ENCODE measurements around the gene SPARCL1.
A peak's percentile ranks its signal among the peaks of the same experiment; 100 is the strongest.

The SPARCL1 gene

DNA sequence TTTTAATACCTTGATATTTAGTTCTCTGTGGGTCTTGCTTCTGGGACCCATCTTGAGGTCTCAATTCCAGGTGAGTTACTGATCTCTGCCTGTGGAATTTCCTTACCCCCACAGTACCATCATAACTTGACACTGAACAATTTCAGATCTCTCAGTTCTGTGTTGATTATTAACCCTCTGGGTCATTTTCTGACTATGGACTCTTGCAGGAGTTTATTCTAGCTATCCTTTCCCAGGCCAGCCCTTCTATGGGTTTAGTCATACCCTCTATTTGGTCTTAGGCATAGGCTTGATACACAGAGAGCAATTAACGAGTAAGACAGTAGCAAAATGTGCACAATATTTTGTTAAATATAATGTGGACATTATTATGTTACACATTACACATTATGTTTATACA lies 3.7 kb upstream of the SPARCL1 start:
- Histone ChIP-seq H3K4me2 (ENCODE audit: low read length) (no peak overlapping the region), H3K79me2 (no peaks in the 10 kb centered on the region), H3K4me1 (no peaks in the 10 kb centered on the region), H2AFZ (no peak overlapping the region), H3K9ac (no peak overlapping the region), H3K27ac (no peak overlapping the region), H3K36me3 (ENCODE audit: control insufficient read depth, insufficient read depth, low read length) (no peaks in the 10 kb centered on the region), H3K4me3 (ENCODE audit: low read depth, low read length) (no peak overlapping the region), H3K27me3 (ENCODE audit: control insufficient read depth, insufficient read depth, low read length) (no peaks in the 10 kb centered on the region), H3K9me3 (ENCODE audit: control insufficient read depth, low read length) (no peaks in the 10 kb centered on the region)
- no peak for TF ChIP-seq CTCF (IDR thresholded peaks at IDR 0.05)

DNA sequence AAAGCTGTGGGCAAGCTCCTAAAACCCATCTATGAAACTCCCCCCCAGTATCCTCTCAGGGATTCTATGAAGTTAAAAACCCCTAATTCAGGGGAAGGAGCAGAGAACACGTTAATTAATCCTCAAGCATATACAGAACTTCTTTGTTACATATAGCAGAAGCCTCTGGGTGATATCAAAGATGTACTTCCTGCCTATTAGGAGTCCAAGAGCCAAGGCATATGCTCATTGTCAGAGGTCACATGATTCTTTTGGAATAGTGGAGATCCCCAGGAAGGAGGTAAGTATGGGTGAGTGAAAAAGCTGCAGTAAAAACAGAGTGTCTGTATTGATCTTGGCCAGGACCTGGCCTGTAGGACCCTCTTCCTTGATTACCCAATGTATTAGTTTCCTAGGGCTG lies 2.9 kb upstream of the SPARCL1 start:
- TF ChIP-seq CTCF (IDR thresholded peaks at IDR 0.05): no peak
- Histone ChIP-seq H3K4me1 (no peaks in the 10 kb centered on the region), H3K27me3 (ENCODE audit: control insufficient read depth, insufficient read depth, low read length) (no peaks in the 10 kb centered on the region), H2AFZ (no peak overlapping the region), H3K79me2 (no peaks in the 10 kb centered on the region), H3K9me3 (ENCODE audit: control insufficient read depth, low read length) (no peaks in the 10 kb centered on the region), H3K4me2 (ENCODE audit: low read length) (no peak overlapping the region), H3K9ac (no peak overlapping the region), H3K4me3 (ENCODE audit: low read depth, low read length) (no peak overlapping the region), H3K36me3 (ENCODE audit: control insufficient read depth, insufficient read depth, low read length) (no peaks in the 10 kb centered on the region), H3K27ac (peak overlapping the region; percentile 42)

DNA sequence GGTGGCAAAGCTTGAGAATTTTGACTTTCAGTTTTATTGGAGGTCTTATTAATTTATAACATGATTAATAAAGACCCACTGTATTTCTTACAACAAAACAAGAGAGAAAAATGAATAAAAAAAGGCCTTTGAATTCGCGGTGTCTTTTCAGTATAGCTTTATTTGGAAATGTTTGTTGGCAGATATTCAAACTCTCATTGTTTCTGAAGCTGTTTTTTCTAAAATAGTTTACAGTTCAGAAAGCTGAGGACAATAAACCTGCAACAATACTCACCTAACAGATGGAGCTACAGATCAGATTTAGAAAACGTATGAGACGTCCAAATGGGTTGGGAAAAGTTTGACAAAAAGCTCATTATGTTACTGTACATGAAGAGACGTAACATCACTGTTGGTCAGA lies 2.4 kb upstream of the SPARCL1 start:
- no peak overlapping the region for H2AFZ ChIP-seq

GRCh38 chr4:87530868-87531267 lies 1.7 kb upstream of the SPARCL1 start:
- Histone ChIP-seq H3K27me3 (ENCODE audit: control insufficient read depth, insufficient read depth, low read length) (no peaks in the 10 kb centered on the region), H3K4me2 (ENCODE audit: low read length) (no peak overlapping the region), H3K4me1 (no peaks in the 10 kb centered on the region), H3K79me2 (no peaks in the 10 kb centered on the region), H3K9ac (no peak overlapping the region), H3K4me3 (ENCODE audit: low read depth, low read length) (no peak overlapping the region), H3K36me3 (ENCODE audit: control insufficient read depth, insufficient read depth, low read length) (no peaks in the 10 kb centered on the region), H3K9me3 (ENCODE audit: control insufficient read depth, low read length) (no peaks in the 10 kb centered on the region), H2AFZ (no peak overlapping the region), H3K27ac (peak overlapping the region; percentile 42)
- TF ChIP-seq CTCF (IDR thresholded peaks at IDR 0.05): no peak

More for the DNA sequence above, 2.4 kb upstream of the SPARCL1 start:
- Histone ChIP-seq H3K27ac (peak overlapping the region; percentile 42), H3K9ac (no peak overlapping the region), H3K9me3 (ENCODE audit: control insufficient read depth, low read length) (no peaks in the 10 kb centered on the region), H3K4me3 (ENCODE audit: low read depth, low read length) (no peak overlapping the region), H3K4me2 (ENCODE audit: low read length) (no peak overlapping the region), H3K79me2 (no peaks in the 10 kb centered on the region), H3K27me3 (ENCODE audit: control insufficient read depth, insufficient read depth, low read length) (no peaks in the 10 kb centered on the region), H3K36me3 (ENCODE audit: control insufficient read depth, insufficient read depth, low read length) (no peaks in the 10 kb centered on the region), H3K4me1 (no peaks in the 10 kb centered on the region)
- TF ChIP-seq CTCF (IDR thresholded peaks at IDR 0.05): no peak

GRCh38 chr4:87530229-87530628 lies 1.1 kb upstream of the SPARCL1 start:
- no peaks in the 10 kb centered on the region for H3K27me3 ChIP-seq (ENCODE audit: control insufficient read depth, insufficient read depth, low read length)
- TF ChIP-seq CTCF (IDR thresholded peaks at IDR 0.05): no peak
- H2AFZ ChIP-seq: no peak overlapping the region
- H3K79me2 ChIP-seq: no peaks in the 10 kb centered on the region
- H3K9me3 ChIP-seq (ENCODE audit: control insufficient read depth, low read length): no peaks in the 10 kb centered on the region
- H3K4me2 ChIP-seq (ENCODE audit: low read length): peak overlapping the region; percentile 40
- no peaks in the 10 kb centered on the region for H3K4me1 ChIP-seq
- H3K4me3 ChIP-seq (ENCODE audit: low read depth, low read length): no peak overlapping the region
- H3K36me3 ChIP-seq (ENCODE audit: control insufficient read depth, insufficient read depth, low read length): no peaks in the 10 kb centered on the region
- H3K27ac ChIP-seq: peak overlapping the region; percentile 74
- no peak overlapping the region for H3K9ac ChIP-seq
